GM18861 (cell line): ENCODE measurements around the gene PIM1.
"Not testable (repeated sequence)": the region's sequence is repeated elsewhere in the genome, so short reads cannot be mapped to it uniquely, and the experiment has no call there.

Experiments used
- ATAC-seq: cut with Tn5 transposase; IDR thresholded peaks from one replicate; pipeline ENCODE4 v1.9.1; 2021; ENCODE audit not compliant: unreplicated experiment

The PIM1 gene

DNA sequence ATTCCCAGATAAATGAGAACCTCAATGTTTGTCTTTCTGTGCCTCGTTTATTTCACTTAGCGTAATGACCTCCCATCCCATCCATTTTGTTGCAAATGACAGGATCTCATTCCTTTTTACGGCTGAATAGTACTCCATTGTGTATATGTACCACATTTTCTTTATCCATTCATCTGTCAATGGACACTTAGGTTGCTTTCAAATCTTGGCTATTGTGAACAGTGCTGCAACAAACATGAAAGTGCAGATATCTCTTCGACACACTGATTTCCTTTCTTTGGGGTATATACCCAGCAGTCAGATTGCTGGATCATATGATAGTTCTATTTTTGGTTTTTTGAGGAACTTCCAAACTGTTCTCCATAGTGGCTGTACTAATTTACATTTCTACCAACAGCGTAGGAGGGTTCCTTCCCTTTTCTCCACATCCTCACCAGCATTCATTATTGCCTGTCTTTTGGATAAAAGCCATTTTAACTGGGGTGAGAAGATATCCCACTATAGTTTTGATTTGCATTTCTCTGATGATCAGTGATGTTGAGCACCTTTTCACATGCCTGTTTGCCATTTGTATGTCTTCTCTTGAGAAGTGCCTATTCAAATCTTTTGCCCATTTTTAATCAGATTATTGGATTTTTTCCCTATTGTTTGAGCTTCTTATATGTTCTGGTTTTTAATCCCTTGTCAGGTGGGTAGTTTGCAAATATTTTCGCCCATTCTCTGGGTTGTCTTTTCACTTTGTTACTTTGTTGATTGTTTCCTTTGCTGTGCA lies 16.2 kb downstream of the PIM1 start:
- ATAC-seq = not testable (repeated sequence)

DNA sequence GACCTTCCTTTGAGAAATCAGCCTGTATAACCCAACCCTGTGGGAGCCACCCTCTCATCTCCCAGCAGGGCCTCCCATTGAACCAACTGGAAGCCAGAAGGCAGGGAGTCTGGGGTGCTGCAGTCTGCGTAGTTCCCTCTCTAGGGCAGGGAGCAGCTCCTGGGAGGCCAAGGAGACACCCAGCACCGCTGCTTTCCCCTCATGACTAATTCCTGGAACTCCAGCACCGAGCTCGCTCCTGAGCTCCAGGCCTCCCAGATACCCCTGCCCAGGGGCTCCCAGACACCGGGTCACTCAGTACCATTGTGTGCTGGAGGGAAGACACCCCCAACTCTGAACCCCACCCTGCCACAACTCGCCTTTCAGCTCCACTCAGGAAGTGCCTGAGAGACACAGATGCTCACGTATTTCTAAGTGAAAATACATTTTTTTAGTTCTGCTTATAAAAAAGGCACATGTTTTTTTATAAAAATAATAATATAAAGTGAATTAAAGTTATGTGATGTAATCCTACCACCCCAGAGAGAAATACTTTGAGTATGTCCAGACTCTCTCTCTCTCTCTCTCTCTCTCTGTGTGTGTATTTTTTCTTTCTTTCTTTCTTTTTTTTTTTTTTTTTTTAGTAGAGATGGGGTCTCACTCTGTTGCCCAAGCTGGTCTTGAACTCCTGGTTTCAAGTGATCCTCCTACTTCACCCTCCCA lies 17.5 kb downstream of the PIM1 start:
- no peak for ATAC-seq

GRCh38 chr6:37188962-37189510 lies 19.1 kb downstream of the PIM1 start:
- ATAC-seq = no peak

DNA sequence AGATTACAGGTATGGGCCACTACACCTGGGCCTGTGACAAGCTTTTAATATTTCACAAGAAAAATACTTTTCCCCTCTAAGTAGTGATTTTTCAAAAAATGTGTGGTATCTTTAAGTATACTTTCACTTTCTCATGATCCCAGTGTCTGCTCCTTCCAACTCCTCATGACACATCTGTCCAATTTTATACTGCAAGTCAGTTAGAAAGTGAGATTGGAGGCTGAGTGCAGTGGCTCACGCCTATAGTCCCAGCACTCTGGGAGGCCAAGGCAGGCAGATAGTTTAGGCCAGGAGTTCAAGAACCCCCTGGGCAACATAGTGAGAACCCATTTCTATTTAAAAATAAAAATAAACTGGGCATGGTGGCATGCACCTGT lies 20.2 kb downstream of the PIM1 start:
- ATAC-seq = no peak

DNA sequence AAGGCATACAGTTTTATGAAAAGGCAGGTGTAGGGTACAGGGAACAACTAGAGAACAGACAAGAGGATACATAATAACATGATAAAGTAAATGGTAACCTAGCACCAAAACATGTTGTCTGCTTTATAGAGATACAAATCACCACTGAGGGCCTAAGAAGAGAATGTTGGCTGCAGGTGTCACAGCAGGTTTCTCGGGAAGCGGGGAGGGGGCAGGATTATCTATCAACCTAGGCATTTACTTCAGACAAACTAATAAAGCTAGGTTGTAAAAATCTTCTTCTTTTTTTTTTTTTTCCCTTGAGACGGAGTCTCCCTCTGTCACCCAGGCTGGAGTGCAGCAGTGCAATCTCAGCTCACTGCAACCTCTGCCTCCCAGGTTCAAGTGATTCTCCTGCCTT lies 22.7 kb downstream of the PIM1 start:
- no peak for ATAC-seq

DNA sequence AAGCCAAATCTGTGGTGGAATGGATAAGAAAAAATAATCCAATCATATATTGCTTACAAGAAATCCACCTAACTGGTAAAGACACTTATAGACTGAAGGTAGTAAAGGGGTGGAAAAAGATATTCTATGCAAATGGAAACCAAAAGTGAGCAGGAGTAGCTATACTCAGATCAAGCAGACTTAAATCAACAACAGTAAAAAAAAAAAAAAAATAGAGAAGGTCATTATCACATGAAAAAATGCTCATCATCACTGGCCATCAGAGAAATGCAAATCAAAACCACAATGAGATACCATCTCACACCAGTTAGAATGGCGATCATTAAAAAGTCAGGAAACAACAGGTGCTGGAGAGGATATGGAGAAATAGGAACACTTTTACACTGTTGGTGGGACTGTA lies 24.9 kb downstream of the PIM1 start:
- not testable (repeated sequence) for ATAC-seq

GRCh38 chr6:37196451-37196850 lies 26.5 kb downstream of the PIM1 start:
- ATAC-seq = not testable (repeated sequence)

DNA sequence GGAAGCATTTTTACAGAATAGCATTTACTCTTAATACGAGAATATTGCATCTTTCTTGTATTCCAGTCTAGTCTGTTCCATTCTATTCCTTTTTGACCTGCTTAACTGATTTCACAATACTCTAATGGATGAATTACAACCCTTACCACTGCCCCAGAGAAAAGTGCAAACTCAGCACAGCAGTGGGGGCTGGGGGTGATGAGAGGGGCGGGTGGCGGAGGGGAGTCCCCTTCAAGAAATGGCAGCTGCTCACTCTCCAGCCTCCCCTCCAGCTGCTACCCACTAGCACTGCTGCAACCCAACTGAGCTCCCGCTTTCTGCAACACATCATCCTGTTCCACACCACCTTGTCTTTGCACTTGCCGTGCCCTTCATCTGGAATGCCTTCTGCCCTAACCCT lies 30.1 kb downstream of the PIM1 start:
- no peak for ATAC-seq

GRCh38 chr6:37201726-37202125 lies 31.8 kb downstream of the PIM1 start:
- no peak for ATAC-seq

DNA sequence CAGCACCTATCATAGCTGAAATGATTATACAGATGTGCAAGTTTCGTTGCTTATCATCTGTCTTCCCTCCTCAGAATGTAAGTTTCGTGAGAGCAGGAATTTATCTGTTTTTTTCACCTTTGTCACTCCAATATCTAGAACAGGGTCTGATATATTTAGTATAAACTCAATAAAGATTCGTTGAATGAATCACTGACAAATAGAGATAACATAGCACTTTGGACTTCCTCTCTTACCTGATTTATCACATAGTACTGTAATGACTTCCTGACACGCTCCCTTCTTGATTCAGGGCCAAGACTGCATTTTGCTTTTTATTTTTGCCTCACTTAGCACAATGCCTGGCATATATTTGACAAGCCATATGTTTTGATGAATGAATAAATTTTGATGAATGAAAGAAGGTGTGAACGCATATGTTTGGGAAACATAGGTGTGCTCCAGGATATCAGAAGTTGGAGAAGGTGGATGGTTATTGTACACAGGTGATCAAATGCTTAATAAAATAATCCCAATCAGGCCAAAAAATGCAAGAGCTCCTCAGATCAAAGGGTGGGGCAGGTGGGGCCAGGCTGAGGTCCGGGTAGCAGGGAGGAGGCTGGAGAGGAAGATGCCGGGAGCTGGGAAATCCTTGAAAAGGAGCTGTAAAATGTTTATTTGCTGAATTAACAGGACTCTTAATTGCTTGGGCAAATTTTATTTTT lies 33.0 kb downstream of the PIM1 start:
- no peak for ATAC-seq

DNA sequence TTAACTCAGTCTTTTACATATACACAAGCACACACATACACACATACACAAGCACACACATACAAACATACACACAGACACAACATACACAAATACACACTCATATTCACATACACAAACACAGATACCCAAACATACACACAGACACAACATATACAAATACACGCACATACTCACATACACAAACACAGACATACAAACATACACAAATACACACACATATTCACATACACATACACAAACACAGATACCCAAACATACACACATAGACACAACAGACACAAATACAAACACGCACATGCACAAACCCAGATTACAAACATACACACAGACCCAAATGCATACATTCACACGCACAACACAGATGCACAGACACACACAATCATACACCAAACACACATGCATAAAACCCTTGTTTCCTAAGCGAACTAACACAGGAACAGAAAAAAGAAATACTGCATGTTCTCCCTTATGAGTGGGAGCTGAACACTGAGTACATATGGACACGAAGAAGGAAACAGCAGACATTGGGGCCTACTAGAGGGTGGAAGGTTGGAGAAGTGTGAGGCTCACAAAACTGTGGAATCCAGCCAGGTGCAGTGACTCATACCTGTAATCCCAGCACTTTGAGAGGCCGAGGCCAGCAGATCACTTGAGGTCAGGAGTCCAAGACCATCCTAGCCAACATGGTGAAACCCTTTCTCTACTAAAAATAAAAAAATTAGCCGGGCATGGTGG lies 34.2 kb downstream of the PIM1 start:
- no peak for ATAC-seq

DNA sequence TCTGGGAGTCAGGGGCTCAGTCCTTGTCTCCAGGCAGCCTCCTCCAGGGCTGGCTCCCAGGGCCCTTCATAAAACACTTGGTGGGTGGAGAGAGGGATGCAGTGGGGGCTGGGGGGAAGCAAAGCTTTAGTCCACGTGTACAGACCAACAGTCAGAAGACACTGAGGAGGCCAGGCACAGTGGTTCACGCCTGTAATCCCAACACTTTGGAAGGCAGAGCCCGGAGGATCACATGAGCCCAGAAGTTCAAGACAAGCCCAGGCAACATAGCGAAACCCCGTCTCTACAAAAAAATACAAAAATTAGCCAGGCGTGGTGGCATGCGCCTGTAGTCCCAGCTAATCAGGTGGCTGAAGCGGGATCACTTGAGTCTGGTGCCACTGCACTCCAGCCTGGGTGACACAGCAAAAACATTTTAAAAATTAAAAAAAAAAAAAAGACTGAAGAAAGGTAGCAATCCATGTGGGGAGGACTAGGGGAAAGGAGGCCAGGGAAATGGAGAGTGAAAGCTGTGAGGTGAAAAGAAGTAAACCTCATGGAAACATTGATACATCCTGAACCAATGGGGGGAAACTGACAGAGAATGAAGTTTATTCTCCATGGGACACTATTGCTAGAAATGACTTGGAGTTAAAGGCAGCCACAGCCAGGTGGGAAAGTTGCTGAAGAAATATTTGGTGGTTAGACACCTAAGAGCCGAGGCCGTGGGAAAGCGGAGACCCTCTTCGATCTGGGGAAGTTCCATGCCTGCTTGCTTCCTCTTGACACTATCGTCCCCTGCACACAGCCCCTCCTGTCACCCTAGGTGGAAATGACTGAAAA lies 35.4 kb downstream of the PIM1 start:
- no peak for ATAC-seq

DNA sequence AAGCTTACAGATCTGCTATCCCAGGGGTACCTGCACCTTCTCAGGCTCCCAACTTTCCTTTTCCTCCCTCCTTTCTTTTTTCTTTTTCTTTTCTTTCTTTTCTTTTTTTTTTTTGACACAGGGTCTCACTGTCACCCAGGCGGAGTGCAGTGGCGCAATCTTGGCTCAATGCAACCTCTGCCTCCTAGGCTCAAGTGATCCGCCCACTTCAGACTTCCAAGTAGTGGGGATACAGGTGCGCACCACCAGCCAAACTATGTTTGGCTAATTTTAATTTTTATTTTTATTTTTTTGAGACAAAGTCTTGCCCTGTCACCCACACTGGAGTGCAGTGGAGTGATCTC lies 36.0 kb downstream of the PIM1 start:
- ATAC-seq = no peak

DNA sequence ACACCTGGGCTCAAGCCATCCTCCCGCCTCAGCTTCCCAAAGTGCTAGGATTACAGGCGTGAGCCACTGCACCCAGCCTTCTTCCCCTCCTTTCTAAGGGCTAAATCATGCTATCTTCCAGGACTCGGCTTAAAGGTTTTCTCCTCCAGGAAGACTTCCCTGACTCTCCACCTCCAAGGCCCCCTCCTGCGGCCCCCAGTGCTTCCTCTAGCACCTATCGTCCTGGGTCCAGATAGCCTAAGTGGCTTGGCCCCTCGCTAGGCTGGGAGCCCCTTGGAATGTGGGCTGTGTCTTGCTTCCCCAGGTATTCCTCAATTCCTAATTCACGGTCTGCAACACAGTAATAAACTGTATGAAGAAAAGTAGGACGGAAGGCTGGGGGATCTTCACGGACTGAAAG lies 36.7 kb downstream of the PIM1 start:
- ATAC-seq = no peak

DNA sequence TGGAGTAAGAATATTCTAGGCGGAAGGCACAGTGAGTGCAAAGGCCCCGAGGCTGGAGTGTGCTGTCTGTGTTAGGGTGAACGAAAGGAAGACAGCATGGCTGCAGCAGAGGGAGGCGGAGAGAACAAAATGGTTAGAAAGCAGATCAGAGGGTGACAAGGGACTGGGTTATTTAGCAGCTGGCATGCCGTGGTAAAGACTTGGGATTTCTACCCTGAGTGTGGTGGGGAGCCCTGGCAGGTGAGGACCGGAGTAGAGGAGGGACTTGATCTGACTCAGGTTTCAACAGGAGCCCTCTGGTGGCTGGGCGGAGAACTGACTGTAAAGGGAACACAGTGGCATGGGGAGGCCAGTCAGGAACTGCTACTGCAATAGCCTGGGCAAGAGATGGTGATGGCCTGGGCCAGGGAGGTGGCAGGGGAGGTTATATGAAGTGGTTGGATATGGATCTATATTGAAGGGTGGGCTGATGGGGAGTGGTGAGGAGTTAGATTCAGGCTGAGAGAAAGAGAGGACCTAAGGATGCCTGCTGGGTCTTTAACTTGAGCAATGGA lies 38.0 kb downstream of the PIM1 start:
- no peak for ATAC-seq

- ATAC-seq = no peak
Observed at GRCh38 chr6:37208793-37209192, 38.8 kb downstream of the PIM1 start.

GRCh38 chr6:37209461-37210205 lies 39.7 kb downstream of the PIM1 start:
- ATAC-seq = no peak

DNA sequence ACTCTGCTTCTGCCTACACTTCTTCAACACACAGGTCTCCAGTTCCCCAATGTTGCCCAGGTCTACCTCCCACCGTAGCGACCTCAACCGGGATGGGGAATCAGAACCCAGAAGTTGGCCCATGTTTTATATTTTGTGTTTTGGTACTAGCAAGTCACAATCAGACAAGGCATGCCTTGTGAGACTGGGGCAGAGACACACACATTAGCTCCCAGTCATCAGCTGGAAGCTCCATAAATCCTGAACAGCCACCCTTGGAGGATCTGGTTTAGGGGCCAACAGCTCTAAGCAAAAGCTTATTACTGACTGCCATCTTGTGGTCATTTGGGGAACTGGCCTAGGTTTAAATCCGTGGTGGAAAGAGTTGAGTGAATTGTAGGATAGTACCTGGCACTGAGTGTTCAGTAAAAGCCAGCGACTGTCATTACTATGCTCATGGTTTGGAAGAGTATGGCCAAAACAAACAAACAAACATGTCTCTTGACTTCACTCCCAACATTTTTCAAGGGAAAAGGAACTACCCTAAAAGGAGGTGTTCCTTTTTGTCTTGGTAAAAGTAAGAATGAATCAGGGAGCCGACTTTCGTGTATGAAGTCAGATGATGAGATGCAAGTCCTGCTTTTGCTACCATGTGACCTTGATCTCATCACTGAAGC lies 40.5 kb downstream of the PIM1 start:
- ATAC-seq = no peak

DNA sequence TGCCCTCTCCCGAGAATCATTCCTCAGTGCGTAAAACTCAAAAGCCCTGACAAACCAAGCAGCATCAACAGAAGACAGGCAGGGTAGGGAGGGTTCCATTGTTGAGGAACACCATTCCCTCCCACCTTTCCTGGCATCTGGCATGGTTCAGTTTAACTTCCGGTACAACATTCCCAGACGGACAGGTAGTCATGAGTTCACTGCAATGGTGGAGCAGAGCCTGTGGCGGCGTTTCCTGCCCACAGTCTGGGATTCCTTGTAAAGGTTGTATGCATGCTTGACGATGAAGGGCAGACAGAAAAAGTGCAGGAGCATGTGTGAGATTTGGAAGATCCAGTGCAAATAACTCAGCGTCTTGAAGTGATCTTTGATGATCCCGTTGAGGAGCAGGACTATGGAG lies 42.3 kb downstream of the PIM1 start:
- no peak for ATAC-seq
